Measurements from ENCODE around the gene PDE6B.
"Not testable (repeated sequence)": the region's sequence is repeated elsewhere in the genome, so short reads cannot be mapped to it uniquely, and the experiment has no call there.

Gene PDE6B

DNA sequence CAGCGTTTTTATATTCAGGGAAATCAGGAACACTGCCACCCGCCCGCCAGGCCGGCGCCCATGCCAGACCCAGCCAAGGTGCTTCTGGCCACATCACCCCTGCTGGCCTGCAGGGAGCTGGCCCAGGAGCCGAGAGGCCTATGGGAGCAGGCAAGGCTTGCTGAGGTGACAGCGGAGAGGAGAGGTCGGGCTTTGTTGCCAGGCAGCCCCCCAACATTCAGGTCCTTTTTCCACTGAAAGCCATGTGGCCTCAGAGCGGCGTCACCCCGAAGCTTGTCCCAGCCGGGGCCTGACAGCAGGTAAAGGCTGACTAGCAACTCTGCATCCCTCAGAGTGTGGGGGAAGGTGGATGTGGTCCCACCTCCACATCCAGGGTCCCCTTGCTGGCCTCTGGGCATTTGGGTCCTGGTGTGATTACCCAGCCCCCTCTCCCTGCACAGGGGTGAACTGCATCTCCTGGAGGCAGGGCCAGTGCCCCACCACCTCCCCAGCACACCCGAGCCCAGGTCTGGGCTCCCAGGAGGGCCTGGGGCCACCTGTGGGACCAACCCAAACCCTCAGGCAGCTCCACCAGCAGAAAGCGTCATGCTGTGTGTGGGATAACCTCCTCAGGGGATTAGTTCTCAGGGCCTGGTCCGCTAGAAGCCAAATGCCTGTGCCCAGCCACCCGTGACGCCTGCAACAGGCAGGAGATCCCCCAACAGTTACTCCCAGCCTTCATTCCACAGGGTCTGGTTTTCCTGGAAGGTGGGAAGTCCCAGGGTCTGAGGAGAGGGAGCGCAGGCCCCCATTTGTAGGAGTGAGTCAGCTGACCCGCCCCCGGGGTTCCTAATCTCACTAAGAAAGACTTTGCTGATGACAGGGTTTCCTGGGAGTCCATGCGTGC lies at the start of gene PDE6B:
Gene PDE6B, plus strand, starts transcription at position 869 of the 886 bp plus-strand sequence. CDS start 54 bp downstream, outside the sequence.
- DNase-seq (ENCODE audit: low read depth, low spot score): peak; percentile 81

DNA sequence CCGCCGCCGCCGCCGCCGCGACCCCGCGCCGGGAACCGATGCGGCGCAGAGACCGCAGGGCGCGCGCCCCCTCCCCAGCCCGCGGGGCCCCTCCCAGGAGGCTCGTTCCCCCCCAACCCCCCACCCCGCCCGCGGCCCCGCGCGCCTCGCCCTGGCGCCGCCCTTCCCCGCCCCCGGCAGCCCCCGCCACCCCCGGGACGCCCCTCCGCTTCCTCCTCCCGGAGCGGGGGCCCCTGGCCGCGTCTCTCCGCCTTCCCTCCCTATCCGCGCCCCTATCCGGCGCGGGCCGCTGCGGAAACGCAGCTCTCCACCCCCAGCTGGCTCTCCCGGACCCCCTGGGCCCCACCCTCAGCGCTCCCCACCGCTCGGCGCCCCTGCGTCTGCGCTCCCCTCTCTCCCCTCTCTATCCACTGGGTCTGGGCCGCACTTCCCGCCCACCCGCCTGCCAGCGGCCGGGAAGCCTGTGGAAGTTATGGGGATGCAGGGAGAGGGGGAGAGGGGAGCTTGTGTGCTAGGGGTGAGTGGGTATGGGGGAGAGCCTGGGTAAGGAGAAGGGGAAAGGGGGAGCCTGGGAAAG lies 49.0 kb upstream of the PDE6B start, which contains the start of gene TMEM271:
Gene TMEM271, minus strand, starts transcription at position 51 of the 577 bp plus-strand sequence. CDS start 233 bp downstream, outside the sequence.
- DNase-seq (ENCODE audit: low read depth, low spot score): no peak

DNA sequence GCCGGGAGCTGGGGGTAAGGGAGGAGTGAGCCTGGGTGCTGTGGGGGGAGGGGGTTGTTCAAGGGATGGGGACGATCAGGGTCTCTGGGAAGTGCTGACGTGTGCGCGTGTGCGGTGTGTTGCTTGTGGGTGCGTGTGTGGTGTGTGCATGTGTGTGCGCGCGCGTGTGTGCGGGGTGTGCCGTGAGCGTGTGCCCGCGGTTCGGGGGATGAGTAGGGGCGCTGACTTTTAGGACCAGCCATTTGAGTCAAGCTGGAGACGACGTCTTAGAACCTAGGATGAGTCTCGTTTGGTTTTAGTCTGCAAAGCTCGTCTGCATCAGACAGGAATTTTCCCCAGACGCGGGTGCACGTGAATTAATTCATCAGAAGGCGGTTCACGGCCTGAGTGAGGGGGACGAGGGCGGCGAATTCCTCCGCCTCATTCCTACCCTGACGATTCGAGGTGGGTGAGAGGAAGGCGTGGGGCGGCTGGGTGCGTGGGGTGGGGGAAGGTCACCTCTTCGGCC lies 48.3 kb upstream of the PDE6B start:
- DNase-seq (ENCODE audit: low read depth, low spot score): no peak

DNA sequence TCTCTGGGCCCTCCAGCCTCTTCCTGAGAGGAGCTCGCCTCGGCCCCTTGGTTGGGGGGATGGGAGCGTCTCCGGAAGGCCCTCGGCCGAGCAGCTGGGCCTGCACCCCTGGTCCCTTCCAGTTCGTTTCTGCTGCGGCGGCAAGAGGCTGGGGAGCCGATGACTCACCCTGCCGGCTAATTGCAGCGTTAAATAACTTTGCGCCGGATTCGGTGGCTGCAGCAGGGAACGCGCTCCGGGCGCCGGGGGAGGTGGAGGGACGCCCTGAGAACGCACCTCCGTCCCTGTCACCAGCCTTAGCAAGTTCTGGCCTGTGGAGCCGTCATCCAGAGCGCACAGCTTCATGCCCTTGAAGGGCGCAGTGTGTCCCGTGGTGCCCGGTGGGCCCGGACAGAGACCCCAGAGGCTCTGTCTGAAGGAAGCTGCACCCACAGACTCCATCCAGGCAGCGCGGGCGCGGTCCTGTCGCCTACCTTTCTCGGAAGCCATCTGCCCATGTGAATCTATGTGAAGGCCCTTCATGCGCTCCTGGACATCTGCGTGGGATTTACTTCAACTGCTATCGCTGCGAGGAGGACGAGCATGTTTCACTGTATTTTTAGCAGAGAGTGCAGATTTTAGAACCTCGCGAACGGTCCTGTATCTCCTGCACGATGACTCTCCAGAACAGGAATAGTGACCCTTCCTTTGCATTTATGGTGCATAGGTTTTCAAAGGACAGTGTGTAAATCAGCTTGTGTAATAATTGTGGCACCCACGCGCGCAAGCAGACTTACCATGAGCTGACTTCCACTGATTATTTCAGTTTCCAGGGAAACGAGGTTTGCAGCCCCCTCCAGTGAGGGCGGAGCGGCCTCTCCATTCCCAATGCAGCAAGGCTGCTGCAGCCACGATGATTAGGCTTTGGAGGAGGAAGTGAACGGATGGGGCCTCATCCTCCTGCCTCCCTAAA lies 47.6 kb upstream of the PDE6B start:
- peak; percentile 72 for DNase-seq (ENCODE audit: low read depth, low spot score)

DNA sequence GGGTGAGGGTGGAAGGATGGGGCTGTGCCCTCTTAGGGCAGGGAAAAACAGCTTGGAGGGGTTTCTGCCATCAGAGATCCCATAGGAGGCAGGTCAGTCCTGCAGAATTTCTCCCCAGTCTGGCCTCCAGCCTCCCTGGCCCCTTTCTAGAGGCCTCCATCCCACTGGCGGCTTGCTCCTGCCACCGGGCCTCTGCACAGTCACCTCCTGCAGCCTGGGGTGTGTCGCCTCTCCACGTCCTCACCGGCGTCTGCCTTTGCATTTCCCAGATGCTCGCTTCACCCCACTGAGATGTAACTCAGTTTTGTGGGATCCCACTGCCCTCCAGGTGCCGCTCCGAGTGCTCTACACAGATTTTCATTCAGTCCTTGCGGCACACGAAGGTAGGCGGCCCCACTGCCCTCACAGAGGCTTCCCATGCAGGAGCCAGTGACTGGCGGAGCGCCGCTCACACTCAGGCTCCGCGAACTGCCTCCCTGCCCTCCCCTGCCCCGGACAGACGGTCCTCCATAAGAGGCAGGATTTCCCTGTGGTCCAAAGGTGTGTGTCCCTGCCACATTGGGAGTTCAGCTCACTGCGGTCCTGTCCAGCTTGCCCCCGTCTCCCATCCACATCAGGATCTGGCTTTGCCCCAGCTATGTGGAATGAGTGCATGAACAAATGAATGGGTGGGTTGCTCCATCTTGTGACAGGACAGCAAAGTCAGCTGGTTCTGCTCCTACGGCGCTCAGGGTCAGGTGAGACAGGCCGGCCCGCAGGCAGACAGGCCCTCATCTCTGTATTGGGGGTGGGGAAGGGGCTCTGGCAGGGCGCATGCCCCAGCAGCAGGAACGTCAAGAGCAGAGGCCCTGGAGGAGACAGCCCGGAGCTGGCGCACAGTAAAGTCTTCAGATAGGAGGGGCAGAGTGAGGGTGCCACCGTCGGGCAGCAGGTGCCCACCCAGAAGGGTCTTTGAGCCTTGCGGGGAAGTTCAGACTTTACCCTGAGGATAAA lies 46.6 kb upstream of the PDE6B start:
- DNase-seq (ENCODE audit: low read depth, low spot score): no peak

DNA sequence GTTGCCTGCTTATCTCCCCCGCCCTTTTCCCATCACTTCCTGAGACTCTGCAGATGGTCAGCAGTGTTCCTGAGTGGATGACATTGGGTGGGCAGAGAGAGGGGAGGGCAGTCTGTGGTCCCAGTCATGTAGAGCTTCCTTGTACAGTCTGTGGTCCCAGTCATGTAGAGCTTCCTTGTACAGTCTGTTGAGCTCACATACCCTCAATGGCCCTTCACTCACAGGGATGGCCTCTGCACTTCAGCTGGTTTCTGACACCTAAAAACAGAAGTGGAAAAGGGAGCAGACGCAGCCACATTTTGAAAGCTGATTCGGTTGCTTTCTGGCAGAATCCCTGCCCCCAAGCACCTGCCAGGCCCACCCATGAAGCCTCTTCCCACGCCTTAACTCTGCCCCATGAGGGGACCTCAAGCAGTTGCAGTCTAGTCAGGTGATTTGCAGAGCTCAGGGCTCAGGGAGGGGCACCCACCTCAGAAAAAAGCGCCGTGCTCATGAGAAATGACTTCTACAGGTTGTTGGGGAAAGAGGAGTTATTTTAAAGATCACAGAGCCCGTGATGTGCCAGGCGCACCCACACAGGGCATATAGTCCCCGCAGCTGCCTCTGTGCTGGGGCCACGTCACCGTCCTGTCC lies 45.7 kb upstream of the PDE6B start:
- DNase-seq (ENCODE audit: low read depth, low spot score): no peak

DNA sequence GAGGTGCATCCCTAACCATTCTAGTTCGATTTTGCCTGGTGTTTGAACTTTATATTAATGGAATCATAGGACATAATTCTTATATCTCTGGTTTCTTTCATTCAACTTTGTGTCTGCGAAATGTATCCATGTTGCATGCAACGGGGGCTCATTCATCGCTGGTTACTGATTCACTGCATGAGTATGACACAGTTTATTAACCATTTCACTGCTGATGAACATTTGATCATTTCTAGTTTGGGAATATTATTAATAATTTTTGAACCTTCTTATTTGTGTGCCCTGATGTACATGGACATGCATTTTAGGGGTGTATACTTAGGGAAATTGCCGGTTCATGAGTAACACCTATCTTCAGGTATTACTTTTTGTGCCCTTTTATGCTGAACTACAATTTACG lies 44.2 kb upstream of the PDE6B start:
- no peak for DNase-seq (ENCODE audit: low read depth, low spot score)

DNA sequence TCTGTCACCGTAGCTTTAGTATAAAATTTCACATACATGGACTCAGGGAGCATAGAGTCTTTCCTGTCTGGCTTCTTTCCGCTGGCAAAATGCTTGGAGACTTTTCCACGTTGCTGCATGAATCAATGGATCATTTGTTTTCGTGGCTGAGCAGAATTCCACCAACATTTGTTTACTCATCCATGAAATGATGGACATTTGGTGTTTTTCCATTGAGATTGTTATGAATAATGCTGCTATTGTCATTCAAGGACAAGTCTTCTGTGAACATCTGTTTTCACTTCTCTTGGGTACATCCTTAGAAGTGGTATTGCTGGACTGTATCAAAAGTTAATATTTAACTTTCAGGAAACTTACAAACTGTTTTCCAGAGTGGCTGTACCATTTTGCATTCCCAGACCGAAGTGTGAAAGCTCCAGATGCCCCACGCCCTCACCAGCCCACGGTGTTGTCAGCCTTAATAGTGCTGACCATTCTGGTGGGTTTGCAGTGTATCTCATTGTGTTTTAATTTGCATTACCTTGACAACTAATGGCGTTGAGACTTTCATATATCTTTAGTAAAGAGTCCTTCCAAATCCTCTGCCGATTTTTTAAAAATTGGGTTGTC lies 43.5 kb upstream of the PDE6B start:
- DNase-seq (ENCODE audit: low read depth, low spot score): no peak

DNA sequence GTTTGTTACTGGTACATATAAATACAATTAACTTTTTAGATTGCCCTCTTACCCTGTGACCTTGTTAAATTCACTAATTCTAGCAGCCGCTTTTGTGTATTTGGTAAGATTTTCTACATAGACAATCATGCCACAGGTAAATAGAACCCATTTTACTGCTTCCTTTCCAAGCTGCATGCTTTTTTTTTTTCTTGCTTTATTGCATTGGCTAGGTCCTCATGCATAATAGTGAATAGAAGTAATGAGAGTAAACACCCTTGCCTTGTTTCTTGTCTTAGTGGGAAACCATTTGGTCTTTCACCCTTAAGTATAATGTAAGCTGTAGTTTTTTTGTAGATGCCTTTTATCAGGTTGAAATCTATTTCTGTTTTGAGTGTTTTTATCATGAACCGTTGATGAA lies 41.6 kb upstream of the PDE6B start:
- DNase-seq (ENCODE audit: low read depth, low spot score): no peak

DNA sequence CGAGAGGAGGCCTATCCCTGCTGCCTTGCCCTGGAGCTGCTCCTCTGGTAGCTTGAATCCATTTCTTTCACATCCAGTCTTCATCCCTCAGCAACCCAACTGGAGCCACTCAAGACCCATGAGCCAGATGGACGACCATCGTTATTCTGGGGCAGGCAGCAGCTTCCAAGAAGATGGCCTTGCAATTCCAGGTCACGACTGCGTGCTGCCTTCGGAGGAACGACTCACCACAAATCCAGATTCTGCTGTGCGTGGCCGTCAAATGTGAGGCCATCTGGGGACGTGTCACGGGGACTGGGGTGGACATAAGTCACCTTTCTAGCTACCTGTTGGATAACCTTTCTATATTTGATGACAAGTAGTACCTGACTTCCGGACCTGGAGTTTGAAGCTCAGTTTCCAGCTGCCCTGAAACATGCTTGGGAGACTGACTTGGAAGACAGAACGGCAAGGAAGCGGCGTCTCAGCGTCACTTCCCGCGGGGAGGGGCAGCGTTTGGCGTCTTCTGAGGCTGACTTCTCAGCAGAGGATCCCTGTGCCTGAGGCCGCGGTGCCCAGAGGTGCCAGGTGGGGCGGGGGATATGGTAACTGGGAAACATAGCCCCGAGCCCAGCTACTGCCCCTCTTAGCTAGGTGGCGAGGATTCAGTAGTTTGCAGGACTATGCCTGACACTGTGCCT lies 37.6 kb upstream of the PDE6B start:
- DNase-seq (ENCODE audit: low read depth, low spot score): no peak

DNA sequence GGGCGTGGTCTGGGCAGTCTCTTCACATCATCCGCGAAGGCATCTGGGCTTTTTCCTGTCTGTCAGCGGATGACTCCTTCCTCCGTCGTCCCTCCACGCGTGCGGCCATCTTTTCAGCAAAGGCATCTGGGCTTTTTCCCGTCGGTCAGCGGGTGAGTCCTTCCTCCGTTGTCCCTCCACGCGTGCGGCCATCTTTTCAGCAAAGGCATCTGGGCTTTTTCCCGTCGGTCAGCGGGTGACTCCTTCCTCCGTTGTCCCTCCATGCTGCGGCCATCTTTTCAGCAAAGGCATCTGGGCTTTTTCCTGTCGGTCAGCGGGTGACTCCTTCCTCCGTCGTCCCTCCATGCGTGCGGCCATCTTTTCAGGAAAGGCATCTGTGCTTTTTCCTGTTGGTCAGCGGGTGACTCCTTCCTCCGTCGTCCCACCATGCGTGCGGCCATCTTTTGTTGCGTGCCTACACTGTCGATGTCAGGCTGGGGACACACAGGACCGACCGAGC lies 37.0 kb upstream of the PDE6B start:
- no peak for DNase-seq (ENCODE audit: low read depth, low spot score)

DNA sequence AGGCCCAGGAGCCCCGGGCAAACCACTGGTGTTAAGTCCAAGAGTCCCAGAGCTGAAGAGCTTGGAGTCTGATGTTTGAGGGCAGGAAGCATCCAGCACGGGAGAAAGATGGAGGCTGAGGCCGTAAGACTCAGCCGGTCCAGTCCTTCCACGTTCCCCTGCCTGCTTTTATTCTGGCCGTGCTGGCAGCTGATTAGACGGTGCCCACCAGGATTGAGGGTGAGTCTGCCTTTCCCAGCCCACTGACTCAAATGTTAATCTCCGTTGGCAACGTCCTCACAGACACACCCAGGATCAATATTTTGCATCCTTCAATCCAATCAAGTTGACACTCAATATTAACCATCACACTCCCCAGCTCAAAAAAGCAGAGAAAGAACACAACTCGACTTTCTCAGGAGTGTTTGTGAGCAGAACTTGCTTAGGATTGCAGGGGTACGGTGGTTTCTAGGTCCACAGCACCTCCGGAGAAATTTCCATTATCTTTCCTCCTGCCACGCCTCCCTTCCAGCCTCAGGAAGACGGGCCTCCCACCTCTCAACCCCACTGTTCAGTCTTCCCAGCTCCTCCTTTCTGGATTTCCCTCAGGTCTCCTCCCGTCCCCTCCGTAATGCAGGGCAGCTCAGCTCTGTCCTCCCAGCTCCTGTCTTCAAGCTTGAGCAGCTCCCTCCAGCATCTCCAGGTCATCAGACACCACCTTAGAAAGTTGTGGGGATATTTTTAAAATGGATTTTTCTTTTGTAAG lies 36.0 kb upstream of the PDE6B start:
- no peak for DNase-seq (ENCODE audit: low read depth, low spot score)

DNA sequence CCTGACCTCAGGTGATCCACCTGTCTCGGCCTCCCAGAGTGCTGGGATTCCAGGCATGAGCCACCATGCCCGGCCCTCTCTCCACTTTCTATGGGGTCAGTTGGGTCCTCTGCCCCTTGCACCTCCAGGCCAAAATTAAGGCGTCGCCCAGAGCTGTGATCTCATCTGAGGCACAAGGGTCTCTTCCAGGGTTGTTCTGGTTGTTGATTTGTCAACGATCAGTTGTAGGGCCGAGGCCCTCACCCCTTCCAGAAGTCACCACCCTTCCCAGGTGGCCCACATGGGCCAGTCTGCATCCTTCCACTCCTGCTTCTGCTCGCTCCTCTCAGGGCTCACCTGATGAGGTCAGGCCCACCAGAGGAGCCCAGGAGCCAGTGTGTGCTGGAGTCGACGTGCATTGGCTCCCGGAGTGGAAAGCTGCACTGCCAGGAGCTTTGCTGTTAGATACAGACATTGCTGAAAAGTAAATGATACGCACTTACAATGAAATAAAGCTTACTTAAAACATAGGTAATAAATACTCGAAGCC lies 35.0 kb upstream of the PDE6B start:
- DNase-seq (ENCODE audit: low read depth, low spot score): no peak

DNA sequence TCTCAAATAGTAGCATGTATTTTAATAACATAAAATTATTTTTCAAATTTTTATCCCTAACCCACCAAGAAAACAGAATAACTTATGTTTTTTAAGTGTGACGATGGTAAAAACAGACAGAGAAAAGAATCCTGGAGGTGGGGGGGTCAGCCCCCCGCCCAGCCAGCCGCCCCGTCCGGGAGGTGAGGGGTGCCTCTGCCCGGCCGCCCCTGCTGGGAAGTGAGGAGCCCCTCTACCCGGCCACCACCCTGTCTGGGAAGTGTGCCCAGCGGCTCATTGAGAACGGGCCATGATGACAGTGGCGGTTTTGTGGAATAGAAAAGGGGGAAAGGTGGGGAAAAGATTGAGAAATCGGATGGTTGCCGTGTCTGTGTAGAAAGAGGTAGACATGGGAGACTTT lies 33.2 kb upstream of the PDE6B start:
- DNase-seq (ENCODE audit: low read depth, low spot score): not testable (repeated sequence)

DNA sequence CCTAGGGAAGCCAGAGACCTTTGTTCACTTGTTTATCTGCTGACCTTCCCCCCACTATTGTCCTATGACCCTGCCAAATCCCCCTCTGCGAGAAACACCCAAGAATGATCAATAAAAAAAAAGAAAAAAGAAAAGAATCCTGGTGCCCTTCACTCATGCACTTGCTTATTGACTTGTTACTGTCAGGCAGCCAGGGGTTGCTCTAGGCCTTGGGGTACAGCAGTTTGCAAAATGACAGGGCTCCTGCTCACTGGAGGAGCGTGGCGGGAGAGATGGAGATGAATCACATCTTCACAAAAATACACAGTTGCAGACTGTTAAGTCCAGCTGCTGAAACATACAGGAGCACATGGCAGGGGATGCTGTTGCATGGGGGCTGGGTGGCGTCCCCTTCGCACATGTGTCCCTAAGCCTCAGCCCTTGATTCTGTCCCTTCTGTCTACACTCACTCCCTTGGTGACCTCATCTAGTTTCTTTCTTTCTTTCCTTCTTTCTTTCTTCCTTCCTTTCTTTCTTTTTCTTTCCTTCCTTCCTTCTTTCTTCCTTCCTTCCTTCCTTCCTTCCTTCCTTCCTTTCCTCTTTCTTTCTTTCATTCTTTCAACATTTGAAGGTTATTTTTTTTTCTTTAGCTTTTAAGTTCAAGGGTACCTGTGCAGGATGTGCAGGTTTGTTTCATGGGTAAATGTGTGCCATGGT lies 32.4 kb upstream of the PDE6B start:
- no peak for DNase-seq (ENCODE audit: low read depth, low spot score)

DNA sequence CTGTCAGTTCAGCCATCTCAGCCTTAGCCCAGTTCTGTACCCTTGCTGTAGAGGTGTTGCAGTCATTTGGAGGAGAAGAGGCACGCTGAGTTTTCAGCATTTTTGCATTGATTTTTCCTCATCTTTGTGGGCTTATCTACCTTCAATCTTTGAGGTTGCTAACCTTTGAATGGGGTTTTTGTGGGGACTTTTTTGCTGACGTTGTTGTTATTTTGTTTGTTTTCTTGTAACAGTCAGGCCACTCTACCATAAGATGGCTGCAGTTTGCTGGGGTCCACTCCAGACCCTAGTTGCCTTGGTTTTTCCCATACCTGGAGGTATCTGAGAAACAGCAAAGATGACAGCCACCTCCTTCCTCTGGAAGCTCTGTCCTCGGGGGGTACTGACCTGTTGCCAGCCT lies 26.4 kb upstream of the PDE6B start:
- no peak for DNase-seq (ENCODE audit: low read depth, low spot score)

DNA sequence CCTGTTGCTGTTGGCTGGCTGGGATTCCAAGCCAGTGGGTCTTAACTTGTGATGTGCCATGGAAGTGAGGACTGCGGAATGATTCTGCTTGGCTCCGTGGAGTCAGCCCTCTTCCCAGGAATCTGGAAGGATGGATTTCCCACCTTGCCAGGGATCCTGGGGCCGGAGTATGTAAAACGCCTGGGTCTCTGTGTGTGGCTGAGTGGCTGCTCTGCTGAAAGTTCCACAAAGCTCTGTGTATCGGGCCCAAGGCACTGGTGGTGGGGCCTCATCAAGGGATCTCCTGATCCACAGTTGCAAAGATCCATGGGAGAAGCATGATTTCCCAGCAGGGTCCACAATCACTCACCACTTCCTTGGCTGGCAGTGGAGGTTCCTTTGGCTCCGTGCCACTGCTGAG lies 25.2 kb upstream of the PDE6B start:
- no peak for DNase-seq (ENCODE audit: low read depth, low spot score)
